ENCODE data around the gene MRPL2.

Gene MRPL2

GRCh38 chr6:43082806-43083655 is 23.8 kb upstream of the MRPL2 start:
- DNase-seq (ENCODE audit: low read depth), result peak; percentile 52

GRCh38 chr6:43081922-43082321 is 22.7 kb upstream of the MRPL2 start:
- peak; percentile 75 for DNase-seq (ENCODE audit: low read depth)

GRCh38 chr6:43081043-43081442 is 21.8 kb upstream of the MRPL2 start:
- no peak for DNase-seq (ENCODE audit: low read depth)

GRCh38 chr6:43078691-43079090 is 19.5 kb upstream of the MRPL2 start:
- peak; percentile 97 for DNase-seq (ENCODE audit: low read depth)

GRCh38 chr6:43077981-43078511 is 18.8 kb upstream of the MRPL2 start:
- DNase-seq (ENCODE audit: low read depth), result peak; percentile 91

- no peak for DNase-seq (ENCODE audit: low read depth)
Measured at GRCh38 chr6:43077333-43077809, 18.1 kb upstream of the MRPL2 start.

GRCh38 chr6:43076464-43077332 is 17.5 kb upstream of the MRPL2 start:
- peak; percentile 67 for DNase-seq (ENCODE audit: low read depth)

GRCh38 chr6:43075670-43076463 is 16.6 kb upstream of the MRPL2 start, which contains the start of gene PTK7:
Gene PTK7, plus strand, starts transcription at chr6:43076314. Its CDS starts 175 bp downstream, at chr6:43076489.
- DNase-seq (ENCODE audit: low read depth), result peak; percentile 70

GRCh38 chr6:43074847-43075669 is 15.8 kb upstream of the MRPL2 start:
- peak; percentile 68 for DNase-seq (ENCODE audit: low read depth)

- peak; percentile 77 for DNase-seq (ENCODE audit: low read depth)
Measured at GRCh38 chr6:43070028-43070632, 10.9 kb upstream of the MRPL2 start.

- DNase-seq (ENCODE audit: low read depth), result no peak
Measured at GRCh38 chr6:43062818-43063217, 3.6 kb upstream of the MRPL2 start.

GRCh38 chr6:43061861-43062260 is 2.6 kb upstream of the MRPL2 start:
- peak; percentile 54 for DNase-seq (ENCODE audit: low read depth)

GRCh38 chr6:43060755-43061633 is 1.8 kb upstream of the MRPL2 start:
- DNase-seq (ENCODE audit: low read depth), result no peak

- no peak for DNase-seq (ENCODE audit: low read depth)
Measured at GRCh38 chr6:43060034-43060754, 960 bp upstream of the MRPL2 start.

- no peak for DNase-seq (ENCODE audit: low read depth)
Measured at GRCh38 chr6:43058531-43058930, 703 bp downstream of the MRPL2 start.

- DNase-seq (ENCODE audit: low read depth), result no peak
Measured at GRCh38 chr6:43055966-43056365, 3.3 kb downstream of the MRPL2 start.

GRCh38 chr6:43054206-43054943 is 4.9 kb downstream of the MRPL2 start:
- DNase-seq (ENCODE audit: low read depth), result no peak

Measured in EH (cell line).